Cardiac septum (tissue), 1 donor: ENCODE measurements around the gene GPSM1. TPM values are rescaled to one million over a fixed set of nuclear protein-coding genes. Genes with fewer than 3 reads are reported as not detected.

Experiments used
- DNase-seq: peaks from one replicate; pipeline ENCODE4 v3.0.0-alpha.2; 2020; ENCODE audit warnings: low spot score
- intact Hi-C: fragments of 100-400 bp; cut with DNase I; formaldehyde crosslinking; loops from one replicate; pipeline ENCODE4 v1.14.0; 2022
- total RNA-seq: library from RNA; stranded (reverse); fragmentation: NEBNext Ultra II Directional; extraction: Animal tissue kit (Norgen Biotek cat#: 25700); gene quantifications from one replicate; pipeline ENCODE4 v1.2.1, GENCODE V29; 2021
- donor health status: DM: no; HTN: no; CAD: no.

GPSM1 gene
- total RNA-seq, 1 donor from 2014 or later, result 35.1 TPM

DNA sequence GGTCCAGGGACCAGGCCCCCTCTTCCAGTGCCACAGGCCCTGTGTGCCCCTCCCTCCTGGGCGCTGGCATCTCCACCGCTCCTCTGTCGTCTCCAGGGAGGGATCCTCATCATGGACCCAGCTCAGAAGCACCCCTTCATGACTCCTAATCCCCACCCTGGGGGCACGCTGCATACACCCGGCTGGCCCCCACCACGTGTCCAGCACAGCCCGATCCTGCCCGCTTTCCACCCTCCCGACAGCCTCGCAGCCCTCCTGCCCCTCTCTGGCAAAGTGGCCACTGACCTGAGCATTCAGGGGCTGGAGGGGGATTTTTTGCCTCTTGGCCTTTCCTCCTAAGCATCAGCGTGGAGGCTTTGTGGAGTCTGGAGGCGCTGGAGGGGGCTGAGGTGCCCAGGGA is 24.8 kb upstream of the GPSM1 start:
- intact Hi-C loops, result no loop called here
- no peak for DNase-seq

DNA sequence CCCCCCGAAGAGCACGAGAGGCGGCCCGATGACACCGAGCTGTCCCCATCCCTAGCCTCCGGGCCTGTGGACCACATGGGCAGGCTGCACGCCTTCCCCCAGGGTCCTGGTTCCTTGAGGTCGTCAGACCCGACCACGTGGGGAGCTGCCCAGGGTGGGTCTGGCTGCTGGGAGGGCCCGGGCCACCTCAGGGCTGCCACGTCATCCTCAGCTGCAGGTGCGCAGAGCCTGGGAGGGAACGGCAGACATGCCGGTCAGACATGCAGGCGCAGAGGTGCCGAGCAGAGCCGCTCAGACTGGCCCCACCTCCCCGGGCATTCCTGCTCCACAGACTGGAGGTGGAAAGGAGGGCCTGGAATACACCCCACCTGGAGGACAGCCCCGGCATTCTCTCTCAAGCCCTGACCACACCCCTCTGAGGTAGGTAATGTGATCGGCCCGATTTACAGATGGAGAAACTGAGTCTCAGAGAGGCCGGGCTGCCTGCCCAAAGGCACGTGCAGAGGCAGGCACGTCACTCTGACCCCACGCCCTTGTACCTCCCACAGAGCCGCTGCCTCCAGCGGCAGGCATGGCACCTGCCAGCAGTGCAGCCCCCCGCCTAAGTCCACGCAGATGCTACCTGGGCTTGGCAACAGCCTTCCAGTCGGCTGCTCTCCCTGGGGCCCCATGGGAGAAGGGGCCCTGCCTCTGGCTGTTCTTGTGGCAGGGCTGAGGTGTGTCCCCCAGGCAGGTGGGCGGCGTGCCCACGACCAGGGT is 24.1 kb upstream of the GPSM1 start:
- DNase-seq, result no peak
- intact Hi-C loops, result no loop called here

DNA sequence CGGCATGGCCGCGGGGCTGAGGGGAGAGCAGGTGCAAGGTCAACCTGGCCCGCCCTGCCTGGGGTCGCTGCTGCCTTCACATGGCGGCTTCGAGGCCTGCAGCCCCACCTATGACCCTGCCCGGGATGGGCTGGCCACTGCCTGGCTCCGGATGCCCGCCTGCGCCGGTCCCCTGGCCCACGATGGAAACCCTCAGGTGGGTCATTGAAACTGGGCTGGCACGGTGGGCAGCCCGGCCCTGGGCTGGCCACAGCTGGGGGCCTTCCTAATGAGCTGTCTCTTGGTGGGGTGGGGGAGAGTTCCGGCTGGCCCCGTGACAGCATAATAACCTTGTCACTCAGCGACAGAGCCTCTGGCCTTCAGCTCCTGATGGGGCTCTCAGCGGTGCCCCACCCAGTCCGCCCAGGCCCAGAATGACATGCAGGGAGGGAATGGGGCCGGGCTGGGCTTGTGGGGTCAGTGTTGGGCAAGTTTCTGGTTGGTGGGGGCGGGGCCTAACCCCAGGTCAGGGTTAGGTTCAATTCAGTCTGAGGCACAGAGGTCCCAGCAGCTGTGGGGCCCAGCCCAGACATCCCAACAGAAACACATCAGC is 23.4 kb upstream of the GPSM1 start, which contains the start of gene CCDC187:
CCDC187 (minus strand) TSS at position 270 of the 592 bp plus-strand sequence; CDS start at position 6, 264 bp downstream.
- no peak for DNase-seq
- intact Hi-C loops, result no loop called here

DNA sequence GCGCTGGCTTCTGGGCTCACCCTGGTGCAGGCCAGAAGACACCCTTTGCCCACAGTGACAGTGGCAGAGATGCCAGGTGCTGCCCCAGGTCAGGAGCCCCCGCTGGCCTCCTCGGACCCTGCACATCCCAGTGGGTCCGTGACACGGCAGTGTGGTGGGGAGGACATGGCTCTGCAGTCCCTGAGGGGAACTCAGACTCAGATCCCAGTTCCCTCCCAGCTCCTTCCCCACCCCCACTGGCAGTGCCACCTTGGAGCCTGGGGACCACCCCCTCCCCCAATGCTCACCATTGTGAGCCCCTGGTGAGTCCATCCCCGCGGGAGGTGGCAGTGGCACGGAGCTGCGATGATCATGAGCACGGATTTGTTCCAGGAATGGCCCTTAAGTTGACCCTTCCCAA is 22.9 kb upstream of the GPSM1 start:
- no peak for DNase-seq
- intact Hi-C loops, result no loop called here

- DNase-seq, result no peak
Observed at GRCh38 chr9:136304981-136305380, 22.4 kb upstream of the GPSM1 start.

DNA sequence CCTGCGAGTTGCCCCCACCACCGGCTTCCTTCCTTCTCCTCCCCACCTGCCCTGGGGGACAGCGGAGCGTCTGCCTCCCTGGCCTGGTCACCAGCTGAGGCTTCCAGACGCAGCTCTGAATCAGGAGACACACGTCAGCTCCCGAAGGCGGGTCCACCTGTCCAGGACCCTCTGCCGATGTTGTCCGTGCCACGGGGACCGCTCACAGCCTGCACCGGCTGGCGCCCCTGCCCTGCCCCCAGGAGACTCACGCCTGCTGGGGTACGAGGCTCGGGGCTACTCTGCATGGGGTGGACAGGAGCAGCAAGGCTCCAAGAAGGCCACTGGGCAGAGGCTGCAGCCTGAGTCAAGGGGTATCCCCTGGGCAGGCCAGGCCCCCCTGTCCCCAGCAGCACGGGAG is 21.5 kb upstream of the GPSM1 start:
- intact Hi-C loops, result no loop called here
- DNase-seq, result no peak

More at GRCh38 chr9:136304981-136305380, 22.4 kb upstream of the GPSM1 start:
- intact Hi-C loops, result no loop called here

DNA sequence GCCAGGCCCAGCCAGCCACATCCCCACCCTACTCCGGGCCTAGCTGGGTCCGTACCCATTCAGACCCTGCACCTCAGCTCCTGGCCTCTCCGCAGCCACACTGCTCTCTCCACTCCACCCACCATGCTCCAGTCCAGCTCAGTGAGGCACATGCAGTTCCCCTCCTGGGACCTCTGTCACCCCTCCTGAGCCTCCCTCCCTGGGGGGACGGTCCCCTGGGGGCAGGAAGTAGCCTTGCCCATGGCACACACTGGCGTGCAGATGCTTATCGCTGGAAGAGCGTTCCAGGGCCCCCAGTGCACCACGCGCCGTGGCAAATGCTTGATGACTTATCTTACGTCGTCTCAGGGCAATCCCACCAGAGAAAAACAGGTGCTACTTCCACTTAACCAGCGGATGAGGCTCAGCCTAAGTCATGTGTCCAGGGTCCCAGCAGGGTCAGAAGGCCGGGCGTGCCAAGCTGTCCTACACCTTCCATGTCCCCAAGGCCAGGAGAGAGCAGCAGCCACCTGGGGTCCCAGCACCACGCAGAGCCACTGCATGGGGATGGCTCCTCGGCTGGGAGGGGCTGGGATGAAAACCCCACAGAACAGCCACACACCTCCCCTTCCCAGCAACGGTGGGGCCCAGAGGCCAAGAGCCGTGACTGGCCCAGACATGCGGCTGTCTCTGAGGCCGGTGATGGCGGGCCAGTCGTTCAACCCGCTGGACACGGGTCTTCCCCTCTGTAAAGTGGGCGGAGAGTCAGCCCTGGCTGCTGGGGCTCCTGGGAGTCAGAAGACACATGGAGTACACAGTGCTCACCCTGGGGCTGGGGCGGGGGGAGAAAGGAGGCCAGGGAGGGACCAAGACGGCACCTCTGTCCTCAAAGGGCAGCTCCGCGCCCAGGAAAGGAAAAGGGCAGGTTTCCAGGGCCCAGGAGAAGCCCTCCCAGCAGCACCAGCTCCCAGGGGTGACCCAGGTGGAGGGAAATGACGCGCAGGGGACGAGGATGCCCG is 20.8 kb upstream of the GPSM1 start:
- DNase-seq, result no peak
- intact Hi-C loops, result no loop called here

GRCh38 chr9:136307215-136307750 is 20.1 kb upstream of the GPSM1 start:
- intact Hi-C loops, result no loop called here
- DNase-seq, result no peak

- intact Hi-C loops, result no loop called here
- DNase-seq, result no peak
Observed at GRCh38 chr9:136308006-136308701, 19.2 kb upstream of the GPSM1 start.

DNA sequence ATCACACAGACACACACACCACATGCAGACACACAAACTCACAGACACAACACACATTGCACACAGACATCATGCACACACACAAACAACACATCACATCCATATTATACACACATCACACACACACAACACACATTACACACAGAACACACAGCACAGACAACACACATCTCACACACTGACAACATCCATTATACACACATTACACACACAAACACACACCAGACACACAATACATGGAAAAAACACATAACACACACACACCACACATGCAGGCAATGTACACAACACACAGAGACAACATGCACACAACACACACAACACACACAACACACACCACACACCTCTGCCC is 18.7 kb upstream of the GPSM1 start:
- no peak for DNase-seq
- intact Hi-C loops, result no loop called here

DNA sequence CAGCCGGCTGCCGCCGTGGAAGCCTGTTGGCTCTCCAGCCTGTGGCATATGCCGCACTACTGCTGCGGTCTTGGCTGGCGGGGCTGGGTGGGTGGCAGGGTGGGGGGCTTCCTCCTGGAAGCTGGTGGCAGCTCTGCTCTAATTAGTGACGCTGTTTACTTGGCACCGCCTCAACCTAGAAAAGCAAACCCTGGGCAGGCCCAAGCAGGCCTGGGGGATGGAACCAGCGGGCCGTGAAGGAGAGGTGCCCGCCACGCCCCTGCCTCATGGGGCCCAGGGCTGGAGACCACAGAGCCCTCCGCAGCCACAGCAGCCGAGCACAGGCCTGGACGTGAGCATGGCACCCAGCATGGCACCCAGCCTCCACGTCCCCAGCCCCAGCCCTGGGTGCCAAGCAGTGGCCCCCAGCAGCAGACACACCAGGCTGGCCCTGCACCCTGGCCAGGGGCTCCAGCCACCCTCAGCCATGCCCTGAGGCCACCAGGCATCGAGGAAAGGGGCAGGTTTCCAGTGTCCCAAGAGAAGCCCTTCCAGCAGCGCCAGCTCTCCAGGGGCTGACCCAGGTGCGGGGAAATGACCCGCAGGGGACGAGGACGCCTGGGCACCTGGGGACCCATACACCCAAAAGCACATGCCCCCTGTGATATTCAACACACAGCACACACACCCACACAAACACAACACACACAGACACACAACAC is 18.1 kb upstream of the GPSM1 start:
- intact Hi-C loops, result no loop called here
- no peak for DNase-seq

- no peak for DNase-seq
- intact Hi-C loops, result no loop called here
Observed at GRCh38 chr9:136309806-136310220, 17.5 kb upstream of the GPSM1 start.

DNA sequence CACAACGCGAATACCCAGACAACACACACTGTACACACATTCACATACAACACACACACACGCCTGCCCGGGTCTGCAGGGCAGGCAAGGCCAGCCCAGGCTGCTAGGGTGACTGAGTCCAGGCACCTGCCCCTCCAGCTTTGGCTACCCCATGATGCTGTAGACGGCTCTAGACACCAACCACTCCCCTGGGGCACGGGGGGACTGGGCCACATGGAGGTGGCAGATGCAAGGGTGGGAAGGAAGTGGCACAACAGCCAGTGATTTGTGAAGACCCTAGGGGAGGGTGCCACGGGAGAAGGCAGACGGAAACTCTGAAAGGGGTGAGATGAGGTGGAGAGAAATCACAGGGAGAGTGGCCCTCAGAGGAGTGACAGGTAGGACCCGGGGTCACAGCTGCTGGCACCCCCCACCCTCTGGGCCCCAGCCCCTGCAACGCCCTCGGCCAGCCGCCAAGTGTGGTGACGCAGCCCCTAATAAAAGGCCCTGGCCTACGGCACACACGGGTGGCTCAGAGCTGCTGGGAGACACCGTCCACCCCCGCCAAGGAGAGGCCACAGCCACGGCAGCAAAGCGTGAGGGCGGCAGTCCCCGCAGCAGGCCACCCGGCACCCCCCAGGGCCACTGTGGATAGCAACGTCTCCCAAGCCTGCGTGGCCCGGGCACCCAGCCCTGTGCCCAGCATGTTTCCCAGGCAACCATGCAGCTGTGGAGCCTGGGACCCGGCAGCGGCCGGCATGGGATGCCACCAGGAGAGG is 16.9 kb upstream of the GPSM1 start:
- no peak for DNase-seq
- intact Hi-C loops, result no loop called here

- intact Hi-C loops, result loop anchor here (2.0 kb wide), 1 partner anchor 89 kb away; the partner anchor contains the start of gene SNAPC4
- DNase-seq, result no peak
Observed at GRCh38 chr9:136311051-136312008, 16.0 kb upstream of the GPSM1 start.

DNA sequence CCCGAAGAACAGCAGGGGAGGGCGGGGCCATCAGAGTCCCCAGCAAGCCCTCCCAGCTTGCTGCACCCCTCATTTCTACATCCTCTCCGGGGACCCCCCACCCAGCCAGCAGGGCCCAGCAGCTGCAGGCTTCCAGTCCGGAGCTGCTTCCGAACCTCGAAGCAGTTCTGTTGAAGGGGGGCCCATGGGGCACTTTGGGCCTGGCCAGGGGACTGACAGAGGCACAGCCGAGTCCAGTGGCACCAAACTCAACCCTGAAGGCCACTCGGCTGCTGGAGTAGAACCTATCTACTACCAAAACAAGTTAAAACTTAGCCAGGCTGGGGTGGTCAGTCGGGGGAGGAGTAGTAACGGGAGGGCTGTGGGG is 15.3 kb upstream of the GPSM1 start:
- no peak for DNase-seq
- intact Hi-C loops, result loop anchor here (2.0 kb wide), 1 partner anchor 89 kb away; the partner anchor contains the start of gene SNAPC4

- intact Hi-C loops, result loop anchor here (2.0 kb wide), 1 partner anchor 88 kb away; the partner anchor contains the start of gene SNAPC4
- no peak for DNase-seq
Observed at GRCh38 chr9:136312436-136312835, 14.9 kb upstream of the GPSM1 start.
